ENCODE measurements around the gene WDR91. TPM values are rescaled to one million over a fixed set of nuclear protein-coding genes. Genes with fewer than 3 reads are reported as not detected.

WDR91 gene
- total and polyA plus RNA-seq, 7 experiments from 2014 or later, result 3.5 to 59.2 (median 29.6) TPM

DNA sequence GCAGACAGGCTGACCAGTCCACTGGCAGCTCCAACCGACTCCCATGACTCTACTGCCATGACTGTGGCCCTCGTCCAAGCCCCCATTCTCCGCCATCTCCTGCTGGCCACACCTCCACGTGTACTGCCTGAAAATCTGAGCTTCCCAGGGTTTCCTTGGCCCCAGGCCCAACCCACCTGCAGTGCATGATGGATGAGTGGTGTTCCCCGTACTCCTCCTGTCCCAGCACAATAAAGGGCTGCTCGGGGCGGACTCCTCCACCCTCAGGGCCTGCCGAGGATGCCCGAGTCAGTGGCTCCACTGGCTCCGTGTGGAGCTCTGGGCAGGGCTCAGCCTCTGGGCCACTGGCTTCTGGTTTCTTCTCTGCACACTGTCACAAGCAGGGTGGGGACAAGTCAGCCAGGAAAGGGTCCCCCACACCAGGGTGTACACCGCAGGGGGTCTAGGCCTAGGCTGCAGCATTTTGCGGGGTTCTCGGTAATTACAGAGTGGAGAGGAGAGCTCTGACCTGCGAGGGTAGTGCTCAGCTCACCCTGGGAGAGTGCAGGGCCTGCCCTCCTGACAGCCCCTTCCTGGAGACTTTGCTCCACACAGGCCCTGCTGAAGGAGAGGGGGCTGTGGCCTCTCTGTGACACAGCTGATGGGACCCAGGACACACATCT, 15.2 kb downstream of the WDR91 start:
- peaks cover 9 to 86% (median 42%) of the 10 kb centered on the region in 5 donors for H3K36me3 Mint-ChIP-seq
- H3K9me3 Mint-ChIP-seq, result no peaks in the 10 kb centered on the region
- Histone ChIP-seq H3K36me3 (ENCODE audit: control insufficient read depth in 2 of 3, insufficient read depth in 3 of 3, low read length in 3 of 3) (peaks cover 0 to 99% (median 20%) of the 10 kb centered on the region in 3 experiments), H3K4me1 (ENCODE audit: control insufficient read depth in 2 of 2, insufficient read depth in 2 of 2, low read length in 2 of 2) (no peaks in the 10 kb centered on the region), H3K27ac (ENCODE audit: low read depth, low read length) (no peak overlapping the region), H3K9me3 (ENCODE audit: control insufficient read depth in 2 of 3, low read length in 3 of 3) (no peaks in the 10 kb centered on the region), H3K27me3 (ENCODE audit: control insufficient read depth in 2 of 2, insufficient read depth in 2 of 2, low read length in 2 of 2) (no peaks in the 10 kb centered on the region), H3K4me3 (ENCODE audit: low read length) (no peak overlapping the region)
- ATAC-seq (peak; percentile 16), DNase-seq (no peak)
- H3K27ac Mint-ChIP-seq, result peak overlapping the region in 1 of 9 donors; percentile 67
- peaks cover 0 to 7% (median 2%) of the 10 kb centered on the region in 7 donors for H3K4me1 Mint-ChIP-seq
- intact Hi-C loops (cut with micrococcal nuclease), result no loop called here
- no peak overlapping the region for H3K4me3 Mint-ChIP-seq
- no peaks in the 10 kb centered on the region for H3K27me3 Mint-ChIP-seq
- POLR2A ChIA-PET, result no interaction called here
- CTCF ChIA-PET, result no interaction called here

DNA sequence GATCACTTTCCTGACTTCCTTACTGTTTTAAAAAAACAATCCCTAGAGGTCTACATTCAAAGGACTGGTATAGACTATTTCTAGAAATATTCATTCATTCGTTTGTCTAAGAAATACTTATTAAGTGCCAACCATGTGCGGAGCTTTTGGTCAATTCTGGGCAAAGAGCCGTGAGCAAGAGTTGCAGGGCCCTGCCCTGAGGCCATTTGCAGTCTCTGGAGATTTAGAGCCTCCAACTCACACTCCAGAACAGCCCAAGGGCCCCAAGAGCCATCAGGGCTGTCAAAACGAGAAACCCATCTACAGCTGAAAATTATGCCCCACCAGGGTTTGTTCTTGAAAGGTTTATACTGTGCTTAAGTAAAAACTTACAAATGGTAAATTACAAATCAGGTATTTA, 16.2 kb downstream of the WDR91 start:
- no peak overlapping the region for H3K27ac ChIP-seq (ENCODE audit: low read depth, low read length)
- no peak overlapping the region for H3K4me3 ChIP-seq (ENCODE audit: low read length)
- DNase-seq (no peak), ATAC-seq (no peak)
- no peaks in the 10 kb centered on the region for H3K27me3 Mint-ChIP-seq
- H3K27me3 ChIP-seq (ENCODE audit: control insufficient read depth in 2 of 2, insufficient read depth in 2 of 2, low read length in 2 of 2), result no peaks in the 10 kb centered on the region
- peak overlapping the region in 1 of 9 donors; percentile 15 for H3K27ac Mint-ChIP-seq
- H3K4me1 ChIP-seq (ENCODE audit: control insufficient read depth in 2 of 2, insufficient read depth in 2 of 2, low read length in 2 of 2), result no peaks in the 10 kb centered on the region
- H3K9me3 ChIP-seq (ENCODE audit: control insufficient read depth in 2 of 3, low read length in 3 of 3), result no peaks in the 10 kb centered on the region
- H3K36me3 ChIP-seq (ENCODE audit: control insufficient read depth in 2 of 3, insufficient read depth in 3 of 3, low read length in 3 of 3), result peaks cover 0 to 98% (median 20%) of the 10 kb centered on the region in 3 experiments
- intact Hi-C loops (cut with micrococcal nuclease), result no loop called here
- no peaks in the 10 kb centered on the region for H3K9me3 Mint-ChIP-seq
- ChIA-PET POLR2A (no interaction called here), CTCF (no interaction called here)
- H3K4me1 Mint-ChIP-seq, result peaks cover 0 to 7% (median 0%) of the 10 kb centered on the region in 7 donors
- peaks cover 11 to 85% (median 45%) of the 10 kb centered on the region in 5 donors for H3K36me3 Mint-ChIP-seq
- no peak overlapping the region for H3K4me3 Mint-ChIP-seq

- no peaks in the 10 kb centered on the region for H3K4me1 ChIP-seq (ENCODE audit: control insufficient read depth in 2 of 2, insufficient read depth in 2 of 2, low read length in 2 of 2)
- no peak overlapping the region for H3K4me3 ChIP-seq (ENCODE audit: low read length)
- DNase-seq (no peak), ATAC-seq (no peak)
- intact Hi-C loops (cut with micrococcal nuclease), result no loop called here
- H3K9me3 ChIP-seq (ENCODE audit: control insufficient read depth in 2 of 3, low read length in 3 of 3), result no peaks in the 10 kb centered on the region
- no peaks in the 10 kb centered on the region for H3K27me3 ChIP-seq (ENCODE audit: control insufficient read depth in 2 of 2, insufficient read depth in 2 of 2, low read length in 2 of 2)
- Mint-ChIP-seq H3K4me3 (no peak overlapping the region), H3K27me3 (no peaks in the 10 kb centered on the region), H3K36me3 (peaks cover 11 to 89% (median 46%) of the 10 kb centered on the region in 5 donors), H3K9me3 (no peaks in the 10 kb centered on the region), H3K27ac (peak overlapping the region in 1 of 9 donors; percentile 56), H3K4me1 (peaks cover 0 to 5% (median 0%) of the 10 kb centered on the region in 7 donors)
- H3K27ac ChIP-seq (ENCODE audit: low read depth, low read length), result no peak overlapping the region
- POLR2A ChIA-PET, result interaction anchor here (1.4 kb wide), 1 partner anchor 16 kb away, joined by 3 read pairs; no protein-coding TSS in a partner anchor
- CTCF ChIA-PET, result no interaction called here
- peaks cover 0 to 97% (median 20%) of the 10 kb centered on the region in 3 experiments for H3K36me3 ChIP-seq (ENCODE audit: control insufficient read depth in 2 of 3, insufficient read depth in 3 of 3, low read length in 3 of 3)
These were observed 16.7 kb downstream of the WDR91 start for GRCh38 chr7:135194494-135195095.

DNA sequence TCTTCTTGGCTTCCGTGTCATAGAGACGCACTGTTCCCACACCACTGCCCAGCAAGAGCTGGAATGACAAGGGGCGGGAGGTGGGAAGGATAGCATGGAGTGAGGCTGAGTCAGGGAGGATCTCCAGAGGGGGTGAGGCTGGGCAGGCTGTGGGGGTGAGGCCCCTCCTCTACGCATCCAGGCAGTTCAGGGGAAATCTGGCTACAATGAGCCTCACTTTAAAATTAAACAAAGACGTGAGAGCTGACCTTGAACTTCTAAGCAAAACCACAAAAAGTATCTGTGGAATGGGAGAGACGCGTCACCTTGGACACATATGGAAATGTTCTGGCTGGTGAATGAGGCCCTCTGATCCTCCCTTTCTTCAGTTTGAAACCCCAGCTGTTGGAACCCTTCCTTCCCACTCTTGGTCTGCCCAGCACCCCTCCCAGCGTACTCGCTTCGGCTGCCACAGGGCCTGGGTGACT, 17.7 kb downstream of the WDR91 start:
- no peaks in the 10 kb centered on the region for H3K4me1 ChIP-seq (ENCODE audit: control insufficient read depth in 2 of 2, insufficient read depth in 2 of 2, low read length in 2 of 2)
- no peaks in the 10 kb centered on the region for H3K27me3 ChIP-seq (ENCODE audit: control insufficient read depth in 2 of 2, insufficient read depth in 2 of 2, low read length in 2 of 2)
- Mint-ChIP-seq H3K27ac (peak overlapping the region in 1 of 9 donors; percentile 46), H3K36me3 (peaks cover 7 to 91% (median 48%) of the 10 kb centered on the region in 5 donors), H3K9me3 (no peaks in the 10 kb centered on the region), H3K4me3 (no peak overlapping the region), H3K27me3 (no peaks in the 10 kb centered on the region), H3K4me1 (no peaks in the 10 kb centered on the region)
- ChIA-PET CTCF (no interaction called here), POLR2A (interaction anchor here (1.4 kb wide), 1 partner anchor 17 kb away, joined by 3 read pairs; no protein-coding TSS in a partner anchor)
- H3K27ac ChIP-seq (ENCODE audit: low read depth, low read length), result no peak overlapping the region
- H3K4me3 ChIP-seq (ENCODE audit: low read length), result no peak overlapping the region
- DNase-seq (no peak), ATAC-seq (no peak)
- peaks cover 0 to 97% (median 20%) of the 10 kb centered on the region in 3 experiments for H3K36me3 ChIP-seq (ENCODE audit: control insufficient read depth in 2 of 3, insufficient read depth in 3 of 3, low read length in 3 of 3)
- no peaks in the 10 kb centered on the region for H3K9me3 ChIP-seq (ENCODE audit: control insufficient read depth in 2 of 3, low read length in 3 of 3)
- intact Hi-C loops (cut with micrococcal nuclease), result no loop called here

- no peaks in the 10 kb centered on the region for H3K9me3 ChIP-seq (ENCODE audit: control insufficient read depth in 2 of 3, low read length in 3 of 3)
- ATAC-seq (no peak), DNase-seq (no peak)
- POLR2A ChIA-PET, result interaction anchor here (1.4 kb wide), 1 partner anchor 18 kb away, joined by 3 read pairs; no protein-coding TSS in a partner anchor
- H3K27me3 Mint-ChIP-seq, result no peaks in the 10 kb centered on the region
- H3K4me3 ChIP-seq (ENCODE audit: low read length), result no peak overlapping the region
- H3K27ac Mint-ChIP-seq, result peak overlapping the region in 2 of 9 donors; percentile 17 to 46
- no peaks in the 10 kb centered on the region for H3K9me3 Mint-ChIP-seq
- H3K4me1 ChIP-seq (ENCODE audit: control insufficient read depth in 2 of 2, insufficient read depth in 2 of 2, low read length in 2 of 2), result no peaks in the 10 kb centered on the region
- peaks cover 0 to 97% (median 20%) of the 10 kb centered on the region in 3 experiments for H3K36me3 ChIP-seq (ENCODE audit: control insufficient read depth in 2 of 3, insufficient read depth in 3 of 3, low read length in 3 of 3)
- H3K4me3 Mint-ChIP-seq, result no peak overlapping the region
- H3K27ac ChIP-seq (ENCODE audit: low read depth, low read length), result no peak overlapping the region
- no peaks in the 10 kb centered on the region for H3K27me3 ChIP-seq (ENCODE audit: control insufficient read depth in 2 of 2, insufficient read depth in 2 of 2, low read length in 2 of 2)
- H3K4me1 Mint-ChIP-seq, result no peaks in the 10 kb centered on the region
- peaks cover 8 to 92% (median 53%) of the 10 kb centered on the region in 5 donors for H3K36me3 Mint-ChIP-seq
- intact Hi-C loops (cut with micrococcal nuclease), result no loop called here
- CTCF ChIA-PET, result no interaction called here
These were observed 18.3 kb downstream of the WDR91 start for GRCh38 chr7:135192914-135193536.

- CTCF ChIA-PET, result interaction anchor here (1.1 kb wide), 1 partner anchor 11 kb away, joined by 4 read pairs; no protein-coding TSS in a partner anchor
- Histone ChIP-seq H3K27me3 (ENCODE audit: control insufficient read depth in 2 of 2, insufficient read depth in 2 of 2, low read length in 2 of 2) (no peaks in the 10 kb centered on the region), H3K4me3 (ENCODE audit: low read length) (no peak overlapping the region), H3K4me1 (ENCODE audit: control insufficient read depth in 2 of 2, insufficient read depth in 2 of 2, low read length in 2 of 2) (no peaks in the 10 kb centered on the region), H3K27ac (ENCODE audit: low read depth, low read length) (no peak overlapping the region), H3K9me3 (ENCODE audit: control insufficient read depth in 2 of 3, low read length in 3 of 3) (no peaks in the 10 kb centered on the region), H3K36me3 (ENCODE audit: control insufficient read depth in 2 of 3, insufficient read depth in 3 of 3, low read length in 3 of 3) (peaks cover 0 to 97% (median 17%) of the 10 kb centered on the region in 3 experiments)
- POLR2A ChIA-PET, result interaction anchor here (1.0 kb wide), 1 partner anchor 31 kb away, joined by 3 read pairs; no protein-coding TSS in a partner anchor
- no peak overlapping the region for H3K4me3 Mint-ChIP-seq
- ATAC-seq, result no peak
- H3K27me3 Mint-ChIP-seq, result no peaks in the 10 kb centered on the region
- no peaks in the 10 kb centered on the region for H3K4me1 Mint-ChIP-seq
- intact Hi-C loops (cut with micrococcal nuclease), result no loop called here
- peaks cover 8 to 92% (median 59%) of the 10 kb centered on the region in 5 donors for H3K36me3 Mint-ChIP-seq
- DNase-seq, result no peak
- peak overlapping the region in 1 of 9 donors; percentile 65 for H3K27ac Mint-ChIP-seq
- H3K9me3 Mint-ChIP-seq, result no peaks in the 10 kb centered on the region
These were observed 20.6 kb downstream of the WDR91 start for GRCh38 chr7:135190703-135191102.
